ENCODE data around the gene DUS3L. TPM values are rescaled to one million over a fixed set of nuclear protein-coding genes. Genes with fewer than 3 reads are reported as not detected.

DUS3L gene
- total and polyA plus RNA-seq, 2 donors (not counting 1 experiment from before 2014, with no cell fraction given), result 84.6 to 118 TPM

DNA sequence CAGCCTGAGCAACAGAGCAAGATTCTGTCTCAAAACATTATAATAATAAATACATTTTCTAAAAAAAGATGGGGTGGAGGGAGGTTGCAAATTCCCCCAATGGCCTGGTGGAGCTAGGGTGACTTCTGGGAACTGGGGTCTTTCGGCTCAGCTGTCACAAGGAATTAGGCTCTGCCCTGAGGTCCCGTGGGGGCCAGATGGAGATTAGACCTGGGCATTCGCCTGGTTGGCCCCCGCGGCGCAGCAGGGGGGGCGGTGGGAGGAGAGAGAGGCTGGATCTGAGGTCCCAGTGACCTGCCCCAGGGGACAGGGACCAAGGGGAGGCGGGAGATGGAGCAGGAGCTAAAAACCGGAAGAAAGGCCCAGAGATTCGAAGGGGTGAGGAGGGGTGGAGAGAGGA is 33.8 kb upstream of the DUS3L start:
- H3K4me3 Mint-ChIP-seq, result no peak overlapping the region
- peaks cover 16 to 30% of the 10 kb centered on the region in 2 donors for H3K4me1 ChIP-seq (ENCODE audit: control insufficient read depth in 2 of 2, insufficient read depth in 2 of 2, low read length in 2 of 2)

DNA sequence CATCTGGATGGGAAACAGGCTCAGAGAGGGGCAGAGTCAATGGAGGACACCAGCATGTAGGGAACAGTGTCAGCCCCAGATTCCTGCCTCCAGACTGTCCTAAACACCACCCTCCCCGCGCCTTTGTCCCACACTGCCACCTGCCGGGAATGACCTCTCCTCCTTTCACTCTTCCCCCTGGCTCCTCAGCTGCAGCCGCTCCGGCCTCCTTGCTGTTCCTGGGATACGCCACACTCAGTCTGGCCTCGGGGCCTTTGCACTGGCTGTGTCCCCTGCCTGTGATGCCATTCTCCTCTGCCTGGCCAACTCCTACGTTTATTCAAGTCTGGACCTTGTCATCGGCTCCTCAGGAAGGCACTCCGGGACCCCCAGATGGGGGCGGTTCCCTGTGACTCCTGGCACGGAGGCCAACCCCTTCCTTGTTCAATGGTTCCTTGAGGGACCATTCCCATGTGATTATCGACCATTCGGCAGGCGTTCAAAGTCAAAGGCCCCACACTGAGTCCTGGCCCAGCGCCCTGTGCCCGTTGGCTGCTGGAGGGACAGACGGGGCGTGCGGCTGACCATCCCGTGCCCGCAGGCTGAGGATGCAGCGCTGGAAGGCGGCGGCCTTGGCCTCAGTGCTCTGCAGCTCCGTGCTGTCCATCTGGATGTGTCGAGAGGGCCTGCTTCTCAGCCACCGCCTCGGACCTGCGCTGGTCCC is 32.8 kb upstream of the DUS3L start:
- Histone ChIP-seq H3K27ac (ENCODE audit: low read length in 2 of 2) (no peak overlapping the region), H3K79me2 (ENCODE audit: control insufficient read depth, insufficient read depth, low read length) (no peaks in the 10 kb centered on the region), H3K4me2 (replicated peaks; ENCODE audit: low read depth, low read length, poor library complexity, severe bottlenecking) (no peak overlapping the region), H3K4me1 (ENCODE audit: control insufficient read depth in 2 of 2, insufficient read depth in 2 of 2, low read length in 2 of 2) (peaks cover 8 to 20% of the 10 kb centered on the region in 2 donors), H3K4me3 (ENCODE audit: control extremely low read depth in 1 of 5, extremely low read depth in 1 of 5, insufficient read depth in 1 of 5, low read depth in 2 of 5, low read length in 4 of 5) (no peak overlapping the region), H3K9ac (ENCODE audit: low read length) (no peak overlapping the region), H3K36me3 (replicated peaks in 1 of 2; ENCODE audit: control extremely low read depth in 1 of 2, control insufficient read depth in 1 of 2, extremely low read depth in 1 of 2, insufficient read depth in 2 of 2, low read length in 1 of 2) (no peaks in the 10 kb centered on the region), H2AFZ (ENCODE audit: insufficient read depth, low read depth, low read length, poor library complexity, severe bottlenecking) (no peak overlapping the region), H3K9me3 (ENCODE audit: control extremely low read depth in 1 of 3, control insufficient read depth in 2 of 3, insufficient read depth in 1 of 3, low read length in 2 of 3) (peaks cover 0 to 47% (median 0%) of the 10 kb centered on the region in 3 donors), H4K20me1 (ENCODE audit: control insufficient read depth, insufficient read depth, low read length, poor library complexity, severe bottlenecking) (no peaks in the 10 kb centered on the region), H3K27me3 (replicated peaks in 1 of 4; ENCODE audit: control extremely low read depth in 1 of 4, control insufficient read depth in 3 of 4, insufficient read depth in 4 of 4, low read length in 3 of 4) (peaks cover 0 to 11% (median 3%) of the 10 kb centered on the region in 4 experiments)
- ATAC-seq (ENCODE audit: low read depth), result no peak
- H3K9me3 Mint-ChIP-seq (ENCODE audit: insufficient read depth), result no peaks in the 10 kb centered on the region
- no peak overlapping the region for H3K4me3 Mint-ChIP-seq
- ChIA-PET POLR2A (no interaction called here), CTCF (interaction anchor here (0.6 kb wide), 1 partner anchor 29 kb away, joined by 3 read pairs; no protein-coding TSS in a partner anchor)
- no peak for DNase-seq
- intact Hi-C loops (cut with micrococcal nuclease), result no loop called here
- TF ChIP-seq, protein P1, sequence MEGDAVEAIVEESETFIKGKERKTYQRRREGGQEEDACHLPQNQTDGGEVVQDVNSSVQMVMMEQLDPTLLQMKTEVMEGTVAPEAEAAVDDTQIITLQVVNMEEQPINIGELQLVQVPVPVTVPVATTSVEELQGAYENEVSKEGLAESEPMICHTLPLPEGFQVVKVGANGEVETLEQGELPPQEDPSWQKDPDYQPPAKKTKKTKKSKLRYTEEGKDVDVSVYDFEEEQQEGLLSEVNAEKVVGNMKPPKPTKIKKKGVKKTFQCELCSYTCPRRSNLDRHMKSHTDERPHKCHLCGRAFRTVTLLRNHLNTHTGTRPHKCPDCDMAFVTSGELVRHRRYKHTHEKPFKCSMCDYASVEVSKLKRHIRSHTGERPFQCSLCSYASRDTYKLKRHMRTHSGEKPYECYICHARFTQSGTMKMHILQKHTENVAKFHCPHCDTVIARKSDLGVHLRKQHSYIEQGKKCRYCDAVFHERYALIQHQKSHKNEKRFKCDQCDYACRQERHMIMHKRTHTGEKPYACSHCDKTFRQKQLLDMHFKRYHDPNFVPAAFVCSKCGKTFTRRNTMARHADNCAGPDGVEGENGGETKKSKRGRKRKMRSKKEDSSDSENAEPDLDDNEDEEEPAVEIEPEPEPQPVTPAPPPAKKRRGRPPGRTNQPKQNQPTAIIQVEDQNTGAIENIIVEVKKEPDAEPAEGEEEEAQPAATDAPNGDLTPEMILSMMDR (IDR thresholded peaks at IDR 0.05), result no peak
- TF ChIP-seq EZH2 (IDR thresholded peaks at IDR 0.05; ENCODE audit: borderline replicate concordance, insufficient read depth, low read depth, low read length, poor library complexity, severe bottlenecking), result no peak
- H3K4me1 Mint-ChIP-seq, result peaks cover 15% of the 10 kb centered on the region
- H3K27me3 Mint-ChIP-seq, result peaks cover 7% of the 10 kb centered on the region
- no peak overlapping the region for H3K27ac Mint-ChIP-seq
- WGBS (ENCODE audit: insufficient coverage), result 91% methylated on average over 30 of the region's 30 CpGs

More for the DNA sequence above, 33.8 kb upstream of the DUS3L start:
- ChIA-PET POLR2A (no interaction called here), CTCF (interaction anchor here (0.6 kb wide), 1 partner anchor 30 kb away, joined by 3 read pairs; no protein-coding TSS in a partner anchor)
- Histone ChIP-seq H2AFZ (ENCODE audit: insufficient read depth, low read depth, low read length, poor library complexity, severe bottlenecking) (no peak overlapping the region), H3K36me3 (replicated peaks in 1 of 2; ENCODE audit: control extremely low read depth in 1 of 2, control insufficient read depth in 1 of 2, extremely low read depth in 1 of 2, insufficient read depth in 2 of 2, low read length in 1 of 2) (no peaks in the 10 kb centered on the region), H3K9me3 (ENCODE audit: control extremely low read depth in 1 of 3, control insufficient read depth in 2 of 3, insufficient read depth in 1 of 3, low read length in 2 of 3) (peaks cover 0 to 57% (median 0%) of the 10 kb centered on the region in 3 donors), H3K9ac (ENCODE audit: low read length) (no peak overlapping the region), H3K79me2 (ENCODE audit: control insufficient read depth, insufficient read depth, low read length) (no peaks in the 10 kb centered on the region), H3K27ac (ENCODE audit: low read length in 2 of 2) (no peak overlapping the region), H3K27me3 (replicated peaks in 1 of 4; ENCODE audit: control extremely low read depth in 1 of 4, control insufficient read depth in 3 of 4, insufficient read depth in 4 of 4, low read length in 3 of 4) (peaks cover 0 to 21% (median 7%) of the 10 kb centered on the region in 4 experiments), H4K20me1 (ENCODE audit: control insufficient read depth, insufficient read depth, low read length, poor library complexity, severe bottlenecking) (no peaks in the 10 kb centered on the region), H3K4me3 (ENCODE audit: control extremely low read depth in 1 of 5, extremely low read depth in 1 of 5, insufficient read depth in 1 of 5, low read depth in 2 of 5, low read length in 4 of 5) (no peak overlapping the region), H3K4me2 (replicated peaks; ENCODE audit: low read depth, low read length, poor library complexity, severe bottlenecking) (no peak overlapping the region)
- ATAC-seq (ENCODE audit: low read depth) (no peak), DNase-seq (no peak)
- Mint-ChIP-seq H3K27ac (no peak overlapping the region), H3K9me3 (ENCODE audit: insufficient read depth) (no peaks in the 10 kb centered on the region), H3K4me1 (peaks cover 16% of the 10 kb centered on the region), H3K27me3 (peaks cover 5% of the 10 kb centered on the region)
- intact Hi-C loops (cut with micrococcal nuclease), result no loop called here
- TF ChIP-seq, protein P1 (IDR thresholded peaks at IDR 0.05), result no peak
- no peak for TF ChIP-seq EZH2 (IDR thresholded peaks at IDR 0.05; ENCODE audit: borderline replicate concordance, insufficient read depth, low read depth, low read length, poor library complexity, severe bottlenecking)
- 92% methylated on average over 10 of the region's 10 CpGs for WGBS (ENCODE audit: insufficient coverage)
